HCT116 (cell line): ENCODE results near the gene MYL5. TPM values are rescaled to one million over a fixed set of nuclear protein-coding genes. Genes with fewer than 3 reads are reported as not detected.

Experiments
- ATAC-seq: fragments of 200-7000 bp; cut with Tn5 transposase; 2 replicates; pipeline ENCODE4 v1.9.1; 2020; ENCODE audit warnings: mild to moderate bottlenecking, moderate library complexity
- BruUV-seq: library from RNA; stranded (reverse); fragments of 400-500 nt; replicated peaks from 2 replicates; lab custom pipeline; 2021; lab: Mats Ljungman, UMichigan
- CTCF ChIA-PET: fragments of 300-600 bp; sonication (Branson Sonifier 250); formaldehyde crosslinking; loops from one replicate; lab custom pipeline; 2021; ENCODE audit warnings: antibody characterized with exemption; lab: Charles Lee
- POLR2A ChIA-PET: fragments of 300-600, 350-600 bp; sonication (Branson Sonifier 250); formaldehyde crosslinking; loops from one replicate; lab custom pipeline; 2021; ENCODE audit warnings: antibody characterized with exemption; lab: Charles Lee
- RAD21 ChIA-PET, 2 experiments: fragments of 300-600 bp; sonication (Branson Sonifier 250); formaldehyde crosslinking; loops; one replicate each; lab custom pipeline; 2023; ENCODE audit warnings: low total read pairs in 2 of 2; ENCODE audit not compliant: uncharacterized antibody in 2 of 2, unreplicated experiment in 2 of 2, low non-redundant PET in 1 of 2; lab: Charles Lee
- DNase-seq: peaks from one replicate; pipeline ENCODE4 v3.0.0-alpha.2; 2010; ENCODE audit warnings: low read depth, low spot score
- H2AFZ ChIP-seq: fragments of 200-600 bp; shearing (Covaris generic), sonication (generic); 2 replicates; pipeline ENCODE4 v1.6.1; 2017; ENCODE audit warnings: low read depth, mixed run types, mixed read lengths, antibody characterized with exemption, low read length; ENCODE audit not compliant: poor library complexity, severe bottlenecking
- H3K27ac ChIP-seq: 2 replicates; pipeline ENCODE4 v1.5.1; 2012; ENCODE audit warnings: low read depth, low read length
- H3K27me3 ChIP-seq: fragments of 200-600 bp; sonication (generic); 2 replicates; pipeline ENCODE4 v1.6.1; 2016; ENCODE audit warnings: mixed run types, low read length, mixed read lengths; ENCODE audit not compliant: insufficient read depth
- H3K36me3 ChIP-seq, 2 experiments: fragments of 200-500 bp in 1 of 2; fragments of 200-600 bp in 1 of 2; sonication (Bioruptor generic) in 1 of 2; sonication (generic) in 1 of 2; 2 replicates each; pipeline versions ENCODE4 v1.5.1 to v1.6.1; 2014 to 2016; ENCODE audit warnings: low read length in 2 of 2, inconsistent platforms in 1 of 2, mixed read lengths in 1 of 2, mixed run types in 1 of 2; ENCODE audit not compliant: insufficient read depth in 2 of 2, control insufficient read depth in 1 of 2
- H3K4me1 ChIP-seq, 2 experiments: fragments of 200-600 bp in 1 of 2; sonication (generic) in 1 of 2; 2 replicates each; pipeline versions ENCODE4 v1.5.1 to v1.6.1; 2012 to 2017; ENCODE audit warnings: low read length in 2 of 2, inconsistent platforms in 1 of 2, mild to moderate bottlenecking in 1 of 2, mixed read lengths in 1 of 2, mixed run types in 1 of 2, moderate library complexity in 1 of 2; ENCODE audit not compliant: insufficient read depth in 2 of 2, control insufficient read depth in 1 of 2
- H3K4me2 ChIP-seq: fragments of 200-600 bp; sonication (generic); 2 replicates; pipeline ENCODE4 v1.6.1; 2017; ENCODE audit warnings: mixed run types, low read length, mixed read lengths
- H3K4me3 ChIP-seq, 2 experiments: fragments of 200-600 bp in 1 of 2; sonication (generic) in 1 of 2; replicated peaks in 1 of 2; 2 replicates each; pipeline ENCODE4 v1.5.1; 2011 to 2016; ENCODE audit warnings: low read length in 2 of 2, control low read depth in 1 of 2, low read depth in 1 of 2, mild to moderate bottlenecking in 1 of 2, mixed read lengths in 1 of 2, mixed run types in 1 of 2
- H3K79me2 ChIP-seq: fragments of 200-600 bp; sonication (generic); 2 replicates; pipeline ENCODE4 v1.6.1; 2017; ENCODE audit warnings: mild to moderate bottlenecking, mixed run types, low read length, moderate library complexity, mixed read lengths; ENCODE audit not compliant: insufficient read depth
- H3K9ac ChIP-seq: fragments of 200-600 bp; sonication (generic); 2 replicates; pipeline ENCODE4 v1.6.1; 2016; ENCODE audit warnings: low read length, mixed read lengths
- H3K9me2 ChIP-seq: fragments of 200-600 bp; sonication (generic), shearing (Covaris generic); 2 replicates; pipeline ENCODE4 v1.6.1; 2017; ENCODE audit warnings: mixed run types, mild to moderate bottlenecking, moderate library complexity; ENCODE audit not compliant: insufficient read depth
- H3K9me3 ChIP-seq, 2 experiments: fragments of 200-500 bp in 1 of 2; fragments of 200-600 bp in 1 of 2; sonication (Bioruptor generic) in 1 of 2; sonication (generic) in 1 of 2; 2 replicates each; pipeline ENCODE4 v1.6.1; 2014 to 2017; ENCODE audit warnings: low read length in 2 of 2, mixed read lengths in 2 of 2, inconsistent platforms in 1 of 2, low read depth in 1 of 2, mild to moderate bottlenecking in 1 of 2, mixed run types in 1 of 2, moderate library complexity in 1 of 2; ENCODE audit not compliant: control insufficient read depth in 1 of 2, insufficient read depth in 1 of 2
- H4K20me1 ChIP-seq: fragments of 200-600 bp; sonication (generic), shearing (Covaris generic); 2 replicates; pipeline ENCODE4 v1.6.1; 2017; ENCODE audit warnings: mixed run types, mild to moderate bottlenecking, moderate library complexity; ENCODE audit not compliant: insufficient read depth
- EZH2phosphoT487 ChIP-seq: fragments of 200-600 bp; IDR thresholded peaks from 2 replicates; pipeline ENCODE4 v1.6.1; 2018; ENCODE audit warnings: antibody characterized with exemption, borderline replicate concordance
- FOSL1 ChIP-seq: IDR thresholded peaks from 2 replicates; pipeline ENCODE4 v1.6.1; 2012; ENCODE audit warnings: low read depth
- JUND ChIP-seq: IDR thresholded peaks from 2 replicates; pipeline ENCODE4 v1.6.1; 2012
- SIN3A ChIP-seq: IDR thresholded peaks from 2 replicates; pipeline ENCODE4 v1.6.1; 2012; ENCODE audit warnings: low read depth
- SP1 ChIP-seq: IDR thresholded peaks from 2 replicates; pipeline ENCODE4 v1.6.1; 2012; ENCODE audit warnings: low read depth
- SRF ChIP-seq: IDR thresholded peaks from 2 replicates; pipeline ENCODE4 v1.6.1; 2012; ENCODE audit warnings: low read depth
- intact Hi-C: fragments of 100-400 bp; cut with micrococcal nuclease; formaldehyde crosslinking; loops from 2 replicates; pipeline ENCODE4 v1.10.0; 2022
- total RNA-seq: library from RNA; stranded (reverse); gene quantifications from one replicate; pipeline ENCODE4 v1.2.1, GENCODE V29; 2021; ENCODE audit not compliant: unreplicated experiment

MYL5 gene
- total RNA-seq, 1 experiment from 2014 or later: 14.0 TPM

DNA sequence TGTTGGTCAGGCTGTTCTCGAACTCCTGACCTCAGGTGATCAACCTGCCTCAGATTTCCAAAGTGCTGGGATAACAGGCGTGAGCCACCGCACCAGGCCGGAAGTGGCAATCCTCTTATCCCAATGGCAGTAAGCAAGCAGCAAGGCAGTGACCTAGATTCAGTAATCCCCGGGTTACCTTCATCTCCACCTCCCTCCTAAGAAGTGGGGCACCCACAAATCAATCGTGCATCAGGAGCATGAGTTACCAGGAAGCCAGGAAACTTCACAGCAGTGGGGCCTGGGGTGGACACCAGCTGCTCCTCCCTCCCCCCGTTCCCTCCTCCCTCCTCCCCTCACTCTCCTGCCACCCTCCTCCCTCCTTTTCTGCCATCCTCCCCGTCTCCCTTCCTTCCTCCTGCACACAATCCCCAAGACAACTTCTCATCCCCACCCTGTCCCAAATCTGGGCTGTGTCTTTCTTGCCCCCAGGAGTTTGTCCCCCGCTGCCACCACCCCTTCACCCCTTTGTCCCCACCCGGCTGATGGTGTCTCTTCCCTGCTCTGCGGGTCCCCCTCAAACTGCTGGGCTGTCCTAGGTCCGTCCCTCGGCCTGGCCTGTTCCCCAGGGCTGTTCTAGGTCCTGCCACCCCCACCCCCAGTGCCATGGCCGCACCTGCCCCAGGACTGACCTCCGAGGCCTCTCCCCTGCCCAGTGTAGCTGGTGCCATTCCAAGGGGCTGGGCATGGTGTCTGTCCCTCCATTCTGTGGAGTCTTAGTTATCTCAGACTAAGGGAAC lies 46.8 kb upstream of the MYL5 start:
- no peak overlapping the region for H3K27ac ChIP-seq

DNA sequence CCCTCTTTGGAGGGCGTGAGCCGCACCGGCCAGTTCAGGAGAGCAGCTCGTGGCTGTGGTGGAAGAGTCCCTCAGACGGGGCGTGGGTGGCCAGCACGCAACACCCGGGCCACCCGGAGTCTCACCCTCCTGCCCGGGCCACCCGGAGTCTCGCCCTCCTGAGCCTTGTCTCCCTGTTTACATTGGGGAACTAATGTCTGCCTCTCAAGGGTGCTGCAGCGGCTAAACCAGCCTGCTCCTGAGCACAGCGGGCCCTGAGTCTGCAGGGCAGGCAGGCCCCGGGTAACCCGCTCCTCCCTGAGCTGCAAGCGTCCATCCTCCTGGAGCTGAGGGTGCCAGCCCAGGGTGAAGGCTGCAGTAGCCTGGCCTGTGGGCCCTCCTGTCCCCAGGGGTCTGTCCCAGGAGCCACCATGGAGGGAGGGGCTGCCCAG lies 46.0 kb upstream of the MYL5 start:
- Histone ChIP-seq H3K9me3 (no peaks in the 10 kb centered on the region; a peak in 1 of 4 replicates), H2AFZ (no peak overlapping the region), H3K4me1 (no peaks in the 10 kb centered on the region), H3K36me3 (no peaks in the 10 kb centered on the region), H3K27ac (no peak overlapping the region), H3K4me3 (no peak overlapping the region), H4K20me1 (no peaks in the 10 kb centered on the region), H3K9me2 (no peaks in the 10 kb centered on the region), H3K79me2 (no peaks in the 10 kb centered on the region), H3K4me2 (no peak overlapping the region), H3K27me3 (no peaks in the 10 kb centered on the region), H3K9ac (no peak overlapping the region)
- BruUV-seq: no TSS peak
- intact Hi-C loops: no loop called here
- no peak for DNase-seq
- ATAC-seq: no peak
- no peak for TF ChIP-seq SP1
- TF ChIP-seq SRF: no peak
- RAD21 ChIA-PET: no interaction called here
- CTCF ChIA-PET: no interaction called here
- POLR2A ChIA-PET: no interaction called here

More for the DNA sequence above, 46.8 kb upstream of the MYL5 start:
- DNase-seq (no peak), ATAC-seq (no peak)
- Histone ChIP-seq H3K4me3 (no peak overlapping the region), H3K27me3 (no peaks in the 10 kb centered on the region), H3K9ac (no peak overlapping the region), H4K20me1 (no peaks in the 10 kb centered on the region), H3K4me2 (no peak overlapping the region), H3K9me2 (no peaks in the 10 kb centered on the region), H3K36me3 (no peaks in the 10 kb centered on the region)
- POLR2A ChIA-PET: no interaction called here
- intact Hi-C loops: no loop called here
- CTCF ChIA-PET: no interaction called here
- TF ChIP-seq EZH2phosphoT487 (no peak), FOSL1 (no peak), JUND (no peak), SIN3A (no peak)
- TF ChIP-seq, all 23 proteins: peak for 0
- BruUV-seq: no TSS peak
- RAD21 ChIA-PET: no interaction called here
- H2AFZ ChIP-seq: no peak overlapping the region
- no peaks in the 10 kb centered on the region; a peak in 1 of 4 replicates for H3K9me3 ChIP-seq
- no peaks in the 10 kb centered on the region for H3K4me1 ChIP-seq
- H3K79me2 ChIP-seq: no peaks in the 10 kb centered on the region
